MM.1S (cell line): ENCODE results near the gene FOXP4.

Experiments used
- DNase-seq: peaks from one replicate; pipeline ENCODE4 v3.0.0-alpha.2; 2015
- H2AFZ ChIP-seq: fragments of 300-600 bp; sonication (generic); 2 replicates; pipeline ENCODE4 v1.6.0; 2016; ENCODE audit warnings: antibody characterized with exemption, low read length
- H3F3A ChIP-seq: fragments of 300-600 bp; sonication (generic); 2 replicates; pipeline ENCODE4 v1.6.1; 2016; ENCODE audit warnings: mild to moderate bottlenecking, antibody characterized with exemption, low read length, moderate library complexity, mixed read lengths; ENCODE audit not compliant: insufficient read depth
- H3K27ac ChIP-seq: fragments of 300-600 bp; sonication (generic); 2 replicates; pipeline ENCODE4 v1.5.1; 2016; ENCODE audit warnings: mild to moderate bottlenecking, low read length
- H3K27me3 ChIP-seq: fragments of 300-600 bp; sonication (generic); replicated peaks from 2 replicates; pipeline ENCODE4 v1.6.0; 2016; ENCODE audit warnings: low read length; ENCODE audit not compliant: insufficient read depth
- H3K36me3 ChIP-seq: fragments of 300-600 bp; sonication (generic); replicated peaks from 2 replicates; pipeline ENCODE4 v1.6.1; 2016; ENCODE audit warnings: mild to moderate bottlenecking, low read length, mixed read lengths; ENCODE audit not compliant: insufficient read depth
- H3K4me1 ChIP-seq: fragments of 300-600 bp; sonication (generic); 2 replicates; pipeline ENCODE4 v1.6.1; 2016; ENCODE audit warnings: low read length, mixed read lengths
- H3K4me2 ChIP-seq: fragments of 300-600 bp; sonication (generic); 2 replicates; pipeline ENCODE4 v1.6.0; 2016; ENCODE audit warnings: low read depth, low read length
- H3K4me3 ChIP-seq: fragments of 300-600 bp; sonication (generic); 2 replicates; pipeline ENCODE4 v1.5.1; 2016; ENCODE audit warnings: low read length, mixed read lengths
- H3K79me2 ChIP-seq: fragments of 300-600 bp; sonication (generic); 2 replicates; pipeline ENCODE4 v1.6.1; 2016; ENCODE audit warnings: mixed run types, low read length, mixed read lengths
- H3K9ac ChIP-seq: fragments of 300-600 bp; sonication (generic); 2 replicates; pipeline ENCODE4 v1.6.1; 2016; ENCODE audit warnings: low read length, mixed read lengths
- H3K9me2 ChIP-seq: fragments of 300-600 bp; sonication (generic); replicated peaks from 2 replicates; pipeline ENCODE4 v1.6.1; 2016; ENCODE audit warnings: mild to moderate bottlenecking, low read length, mixed read lengths; ENCODE audit not compliant: insufficient read depth
- H3K9me3 ChIP-seq: fragments of 300-600 bp; sonication (generic); replicated peaks from 2 replicates; pipeline ENCODE4 v1.6.1; 2016; ENCODE audit warnings: mild to moderate bottlenecking, low read length, mixed read lengths; ENCODE audit not compliant: insufficient read depth
- H4K20me1 ChIP-seq: fragments of 300-600 bp; sonication (generic); 2 replicates; pipeline ENCODE4 v1.6.1; 2016; ENCODE audit warnings: mild to moderate bottlenecking, low read length, moderate library complexity, mixed read lengths; ENCODE audit not compliant: insufficient read depth
- EZH2 ChIP-seq: fragments of 300-600 bp; sonication (generic); optimal IDR thresholded peaks from 2 replicates; pipeline ENCODE3; 2017; ENCODE audit warnings: low read depth, mild to moderate bottlenecking, antibody characterized with exemption, low read length, mixed read lengths
- EZH2phosphoT487 ChIP-seq: fragments of 300-600 bp; sonication (generic); IDR thresholded peaks from 2 replicates; pipeline ENCODE4 v1.6.1; 2018; ENCODE audit warnings: antibody characterized with exemption, low read length
- TF ChIP-seq, protein P1 (sequence below): fragments of 300-600 bp; sonication (generic); IDR thresholded peaks from 2 replicates; pipeline ENCODE4 v1.5.1; 2016; ENCODE audit warnings: antibody characterized with exemption, low read length, mixed read lengths

FOXP4 gene

DNA sequence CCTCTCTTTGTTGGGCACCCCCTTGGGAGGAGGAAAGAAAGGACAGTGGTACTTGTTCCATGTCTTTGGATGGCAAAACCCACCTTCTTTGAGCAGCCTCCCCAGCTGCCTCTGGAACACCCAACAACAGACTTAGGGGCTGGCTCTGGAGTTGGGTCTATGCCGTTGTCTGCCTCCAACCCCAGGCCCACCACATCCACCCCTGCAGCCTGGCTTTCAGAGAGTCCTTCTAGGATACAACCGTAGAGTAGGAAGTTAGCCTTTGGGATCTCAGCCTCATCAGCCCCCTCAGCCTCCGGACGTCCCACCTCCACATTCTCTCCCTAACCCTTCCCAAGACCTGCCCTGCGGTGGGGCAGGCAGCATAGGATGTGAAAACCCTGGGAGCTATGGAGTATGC is 36.4 kb downstream of the FOXP4 start:
- no peak for DNase-seq
- H3K27me3 ChIP-seq = no peaks in the 10 kb centered on the region
- no peak overlapping the region for H3K4me3 ChIP-seq
- H3K4me2 ChIP-seq = no peak overlapping the region
- TF ChIP-seq EZH2phosphoT487 (no peak), EZH2 (no peak)
- TF ChIP-seq, protein P1, sequence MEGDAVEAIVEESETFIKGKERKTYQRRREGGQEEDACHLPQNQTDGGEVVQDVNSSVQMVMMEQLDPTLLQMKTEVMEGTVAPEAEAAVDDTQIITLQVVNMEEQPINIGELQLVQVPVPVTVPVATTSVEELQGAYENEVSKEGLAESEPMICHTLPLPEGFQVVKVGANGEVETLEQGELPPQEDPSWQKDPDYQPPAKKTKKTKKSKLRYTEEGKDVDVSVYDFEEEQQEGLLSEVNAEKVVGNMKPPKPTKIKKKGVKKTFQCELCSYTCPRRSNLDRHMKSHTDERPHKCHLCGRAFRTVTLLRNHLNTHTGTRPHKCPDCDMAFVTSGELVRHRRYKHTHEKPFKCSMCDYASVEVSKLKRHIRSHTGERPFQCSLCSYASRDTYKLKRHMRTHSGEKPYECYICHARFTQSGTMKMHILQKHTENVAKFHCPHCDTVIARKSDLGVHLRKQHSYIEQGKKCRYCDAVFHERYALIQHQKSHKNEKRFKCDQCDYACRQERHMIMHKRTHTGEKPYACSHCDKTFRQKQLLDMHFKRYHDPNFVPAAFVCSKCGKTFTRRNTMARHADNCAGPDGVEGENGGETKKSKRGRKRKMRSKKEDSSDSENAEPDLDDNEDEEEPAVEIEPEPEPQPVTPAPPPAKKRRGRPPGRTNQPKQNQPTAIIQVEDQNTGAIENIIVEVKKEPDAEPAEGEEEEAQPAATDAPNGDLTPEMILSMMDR = no peak
- no peaks in the 10 kb centered on the region for H3K4me1 ChIP-seq
- no peaks in the 10 kb centered on the region for H3K9me2 ChIP-seq
- no peaks in the 10 kb centered on the region for H3K9me3 ChIP-seq
- H2AFZ ChIP-seq = no peak overlapping the region
- no peaks in the 10 kb centered on the region for H4K20me1 ChIP-seq
- H3K79me2 ChIP-seq = no peaks in the 10 kb centered on the region
- H3K9ac ChIP-seq = no peak overlapping the region
- H3F3A ChIP-seq = no peaks in the 10 kb centered on the region
- H3K36me3 ChIP-seq = no peaks in the 10 kb centered on the region
- no peak overlapping the region for H3K27ac ChIP-seq

DNA sequence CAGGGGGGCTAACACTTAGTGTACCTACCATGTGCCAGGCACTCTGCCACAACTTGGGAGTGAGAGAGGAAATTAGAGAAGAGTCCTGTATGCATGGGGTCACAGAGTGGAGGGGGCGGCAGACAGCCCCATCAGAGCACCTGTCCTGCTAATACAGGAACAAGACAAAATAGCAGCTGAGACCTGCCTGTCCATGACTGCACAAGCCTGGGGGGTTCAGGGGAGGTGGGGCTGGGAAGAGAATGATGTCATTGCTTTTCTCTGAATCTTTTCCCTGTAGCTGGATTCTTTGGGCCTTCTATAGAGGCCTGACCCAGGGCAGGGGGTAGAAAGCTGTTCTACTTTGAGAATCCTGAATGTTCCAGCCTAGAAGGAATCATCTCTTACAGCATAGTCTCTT is 37.4 kb downstream of the FOXP4 start:
- no peak overlapping the region for H3K27ac ChIP-seq
- H3K9ac ChIP-seq = no peak overlapping the region
- H3F3A ChIP-seq = no peaks in the 10 kb centered on the region
- no peak overlapping the region for H2AFZ ChIP-seq
- TF ChIP-seq EZH2phosphoT487 (no peak), EZH2 (no peak)
- TF ChIP-seq, protein P1 = no peak
- H4K20me1 ChIP-seq = no peaks in the 10 kb centered on the region
- H3K79me2 ChIP-seq = no peaks in the 10 kb centered on the region
- no peaks in the 10 kb centered on the region for H3K36me3 ChIP-seq
- no peaks in the 10 kb centered on the region for H3K9me2 ChIP-seq
- H3K9me3 ChIP-seq = no peaks in the 10 kb centered on the region
- H3K4me2 ChIP-seq = no peak overlapping the region
- H3K27me3 ChIP-seq = no peaks in the 10 kb centered on the region
- no peak overlapping the region for H3K4me3 ChIP-seq
- no peaks in the 10 kb centered on the region for H3K4me1 ChIP-seq
- DNase-seq = no peak

DNA sequence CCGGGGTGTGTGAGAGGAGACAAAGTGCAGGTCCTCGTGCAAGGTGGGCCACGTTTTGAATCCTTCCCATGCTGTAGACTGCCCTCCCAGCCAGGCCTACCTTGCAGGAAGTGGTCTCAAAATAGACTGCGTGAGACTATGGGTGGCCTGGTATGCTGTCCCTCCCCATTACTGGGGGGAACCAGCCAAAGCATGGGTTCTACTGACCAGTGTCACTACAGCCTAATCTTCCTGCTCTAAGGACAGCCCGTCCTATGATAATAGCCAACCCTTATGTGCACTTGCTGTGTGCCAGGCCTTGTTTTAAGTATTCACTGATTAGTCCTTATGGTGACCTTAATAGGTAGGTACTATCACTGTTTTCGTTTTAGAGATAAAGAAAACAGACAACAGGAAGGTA is 38.0 kb downstream of the FOXP4 start:
- no peaks in the 10 kb centered on the region for H3K4me1 ChIP-seq
- TF ChIP-seq EZH2phosphoT487 (no peak), EZH2 (no peak)
- TF ChIP-seq, protein P1 = no peak
- no peaks in the 10 kb centered on the region for H3K9me2 ChIP-seq
- no peak overlapping the region for H3K4me3 ChIP-seq
- H3K9ac ChIP-seq = no peak overlapping the region
- H3K9me3 ChIP-seq = no peaks in the 10 kb centered on the region
- no peaks in the 10 kb centered on the region for H3K27me3 ChIP-seq
- no peaks in the 10 kb centered on the region for H3F3A ChIP-seq
- no peak for DNase-seq
- H3K36me3 ChIP-seq = no peaks in the 10 kb centered on the region
- no peaks in the 10 kb centered on the region for H4K20me1 ChIP-seq
- H2AFZ ChIP-seq = no peak overlapping the region
- no peak overlapping the region for H3K27ac ChIP-seq
- no peak overlapping the region for H3K4me2 ChIP-seq
- no peaks in the 10 kb centered on the region for H3K79me2 ChIP-seq
